Mononuclear cell (primary cell): ENCODE results near the gene EPB41L2. TPM values are rescaled to one million over a fixed set of nuclear protein-coding genes. Genes with fewer than 3 reads are reported as not detected.
"Not testable (repeated sequence)": the region's sequence is repeated elsewhere in the genome, so short reads cannot be mapped to it uniquely, and the experiment has no call there.

ENCODE experiments used
- H3K27me3 ChIP-seq: 2 replicates; pipeline ENCODE4 v1.6.0; 2011; ENCODE audit warnings: low read length, control low read depth; ENCODE audit not compliant: insufficient read depth
- H3K4me1 ChIP-seq: 2 replicates; pipeline ENCODE4 v1.5.1; 2011; ENCODE audit warnings: mild to moderate bottlenecking, low read length, control low read depth; ENCODE audit not compliant: insufficient read depth
- H3K4me3 ChIP-seq: 2 replicates; pipeline ENCODE4 v1.5.1; 2011; ENCODE audit warnings: mild to moderate bottlenecking, low read length, moderate library complexity
- H3K9me3 ChIP-seq: 2 replicates; pipeline ENCODE4 v1.5.1; 2011; ENCODE audit warnings: low read depth, mild to moderate bottlenecking, control low read depth, low read length
- total RNA-seq: library from RNA; depleted of rRNA; stranded (reverse); fragments of >200 nt; gene quantifications from one replicate; pipeline ENCODE4 v1.2.3, GENCODE V29; 2012

EPB41L2 gene
- total RNA-seq, 1 donor = 11.2 TPM

DNA sequence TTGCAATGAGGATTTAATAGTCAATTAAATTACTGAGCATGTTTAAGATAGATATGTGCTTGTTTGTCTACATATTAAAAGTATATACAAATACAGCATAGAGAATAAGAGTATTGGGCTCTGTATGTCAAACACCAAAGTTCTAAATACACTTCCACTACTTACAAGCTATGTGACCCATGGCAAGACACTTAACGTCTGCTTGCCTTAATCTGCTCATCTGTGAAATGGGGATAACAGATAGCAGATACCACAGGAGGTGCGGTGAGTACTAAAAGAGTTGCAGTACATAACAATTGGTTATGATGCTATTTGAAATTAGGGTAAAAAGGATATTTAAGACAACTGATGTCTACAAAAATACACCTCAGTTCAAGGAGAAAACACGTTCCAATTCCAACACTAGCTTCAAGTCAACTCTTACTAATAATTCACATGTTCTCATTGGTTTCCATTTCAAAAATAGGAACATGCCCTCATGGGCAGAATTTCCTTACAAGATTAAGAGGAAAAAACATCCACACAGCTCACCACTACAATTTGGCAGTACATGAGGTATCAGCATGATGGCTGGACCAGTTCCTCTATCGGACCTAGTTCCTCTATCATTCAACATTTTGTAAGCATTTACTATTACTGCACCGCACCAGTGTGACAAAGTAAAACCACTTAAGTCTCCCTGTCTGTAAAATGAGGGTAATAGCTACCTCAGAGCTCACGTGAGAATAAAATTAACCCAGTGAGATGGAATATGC, 134.7 kb downstream of the EPB41L2 start:
- no peaks in the 10 kb centered on the region for H3K9me3 ChIP-seq
- H3K4me1 ChIP-seq = peaks cover 8% of the 10 kb centered on the region
- no peaks in the 10 kb centered on the region for H3K27me3 ChIP-seq
- H3K4me3 ChIP-seq = no peak overlapping the region

DNA sequence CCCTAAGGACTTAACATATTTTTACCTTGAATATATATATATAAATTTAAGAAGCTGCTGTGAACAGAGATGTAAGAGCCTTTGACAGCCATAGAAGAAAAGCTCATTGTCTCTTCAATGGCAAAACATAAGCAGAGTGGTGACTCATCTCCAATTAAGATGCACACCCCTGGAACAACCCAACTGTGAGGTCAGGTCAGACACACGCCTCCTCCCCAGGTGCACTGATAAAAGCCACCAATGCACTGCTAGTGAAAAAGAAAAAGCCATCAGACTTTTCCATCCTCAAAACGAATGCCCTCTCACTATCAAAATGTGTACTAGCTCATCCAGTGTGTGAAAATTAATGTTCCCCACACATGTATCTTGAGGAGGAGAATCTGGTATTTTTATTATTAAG, 135.7 kb downstream of the EPB41L2 start:
- Histone ChIP-seq H3K4me1 (peaks cover 8% of the 10 kb centered on the region), H3K27me3 (no peaks in the 10 kb centered on the region), H3K9me3 (no peaks in the 10 kb centered on the region), H3K4me3 (no peak overlapping the region)

DNA sequence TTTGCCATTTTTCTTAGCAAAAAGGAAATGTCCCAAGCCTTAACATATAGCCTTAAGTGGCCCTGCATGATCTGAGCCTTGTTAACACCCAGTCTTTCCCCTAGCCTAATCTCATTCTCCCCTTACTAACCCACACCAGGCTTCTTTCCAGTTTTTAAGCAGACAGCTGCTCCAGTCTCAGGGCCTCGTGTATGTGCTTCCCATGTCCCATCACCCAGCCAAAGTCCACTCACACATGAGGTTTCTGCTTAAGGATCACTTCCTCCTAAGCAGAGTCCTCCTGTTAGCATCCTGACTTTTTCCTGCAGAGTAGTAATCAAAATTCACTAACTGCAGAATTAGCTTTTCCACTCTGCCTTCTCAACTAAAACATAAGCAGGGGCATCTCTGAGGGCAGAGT, 139.7 kb downstream of the EPB41L2 start:
- no peaks in the 10 kb centered on the region for H3K4me1 ChIP-seq
- H3K9me3 ChIP-seq = no peaks in the 10 kb centered on the region
- H3K4me3 ChIP-seq = no peak overlapping the region
- H3K27me3 ChIP-seq = no peaks in the 10 kb centered on the region

DNA sequence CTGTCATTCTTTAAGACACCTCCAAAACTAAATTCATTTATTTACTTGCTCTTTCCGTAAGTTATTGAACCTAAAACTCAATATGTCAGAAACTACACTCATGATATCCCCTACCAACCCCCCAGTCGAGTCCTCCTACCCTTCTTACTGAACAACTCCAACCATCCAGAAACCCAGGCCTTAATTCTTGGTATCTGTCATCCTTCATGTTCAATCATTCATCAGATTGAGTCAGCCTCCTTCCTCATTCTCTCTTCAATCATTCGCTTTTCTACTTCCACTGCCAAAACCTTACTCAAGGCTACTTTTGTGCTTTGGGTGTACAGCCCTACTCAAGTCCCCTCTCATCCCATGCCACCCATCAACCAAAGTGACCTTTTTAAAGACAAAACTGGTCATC, 140.1 kb downstream of the EPB41L2 start:
- no peaks in the 10 kb centered on the region for H3K9me3 ChIP-seq
- no peak overlapping the region for H3K4me3 ChIP-seq
- H3K4me1 ChIP-seq = no peaks in the 10 kb centered on the region
- no peaks in the 10 kb centered on the region for H3K27me3 ChIP-seq

DNA sequence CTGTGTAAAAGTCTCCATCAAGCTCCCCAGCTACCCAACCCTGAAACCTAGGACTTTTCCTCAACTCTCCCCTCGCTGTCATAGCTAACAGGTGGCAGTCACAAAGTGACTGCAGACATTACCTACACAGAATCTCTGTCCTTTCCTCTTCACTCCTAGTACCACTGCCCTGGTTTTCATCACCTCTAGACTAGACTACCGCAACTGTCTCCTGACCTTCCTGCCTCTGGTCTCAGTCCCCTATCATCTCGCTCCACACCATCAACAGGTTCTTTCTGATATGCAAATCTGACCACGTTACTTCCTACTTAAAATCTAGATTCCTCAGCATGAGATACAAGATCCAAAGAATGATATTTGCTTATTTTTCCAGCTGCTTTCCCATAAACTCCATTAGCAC, 142.1 kb downstream of the EPB41L2 start:
- Histone ChIP-seq H3K27me3 (no peaks in the 10 kb centered on the region), H3K4me3 (no peak overlapping the region), H3K4me1 (no peaks in the 10 kb centered on the region), H3K9me3 (no peaks in the 10 kb centered on the region)

DNA sequence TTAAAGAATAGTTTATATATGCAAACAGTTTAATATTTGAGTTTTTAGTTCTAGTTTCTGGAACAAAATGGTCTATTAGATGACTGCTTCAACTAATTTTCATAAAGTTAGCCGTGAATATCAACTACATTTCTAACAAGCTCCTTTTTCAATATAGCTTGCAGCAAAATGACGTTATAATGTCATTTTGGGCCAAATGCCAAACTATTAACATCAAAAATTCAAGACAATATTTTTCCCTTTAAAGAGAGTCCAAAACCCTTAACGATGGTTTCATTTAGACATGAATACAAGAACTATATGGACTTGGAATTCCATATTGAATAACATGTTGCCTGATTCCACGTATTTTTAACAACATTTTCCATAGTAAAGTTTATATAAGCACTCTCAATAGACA, 144.9 kb downstream of the EPB41L2 start:
- H3K4me1 ChIP-seq = peaks cover 2% of the 10 kb centered on the region
- no peak overlapping the region for H3K4me3 ChIP-seq
- H3K9me3 ChIP-seq = no peaks in the 10 kb centered on the region
- H3K27me3 ChIP-seq = no peaks in the 10 kb centered on the region

DNA sequence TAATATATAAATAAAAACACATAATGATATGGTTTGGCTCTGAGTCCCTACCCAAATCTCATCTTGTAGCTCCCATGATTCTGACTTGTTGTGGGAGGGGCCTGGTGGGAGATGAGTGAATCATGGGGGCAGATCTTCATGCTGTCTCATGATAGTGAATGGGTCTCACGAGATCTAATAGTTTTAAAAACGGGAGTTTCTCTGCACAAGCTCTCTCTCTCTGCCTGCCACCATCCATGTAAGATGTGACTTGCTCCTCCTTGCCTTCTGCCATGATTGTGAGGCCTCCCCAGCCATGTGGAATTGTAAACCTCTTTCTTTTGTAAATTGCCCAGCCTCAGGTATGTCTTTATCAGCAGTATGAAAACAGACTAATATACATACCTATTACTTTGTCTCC, 147.4 kb downstream of the EPB41L2 start:
- not testable (repeated sequence) for H3K4me3 ChIP-seq, H3K27me3 ChIP-seq, H3K4me1 ChIP-seq, H3K9me3 ChIP-seq

DNA sequence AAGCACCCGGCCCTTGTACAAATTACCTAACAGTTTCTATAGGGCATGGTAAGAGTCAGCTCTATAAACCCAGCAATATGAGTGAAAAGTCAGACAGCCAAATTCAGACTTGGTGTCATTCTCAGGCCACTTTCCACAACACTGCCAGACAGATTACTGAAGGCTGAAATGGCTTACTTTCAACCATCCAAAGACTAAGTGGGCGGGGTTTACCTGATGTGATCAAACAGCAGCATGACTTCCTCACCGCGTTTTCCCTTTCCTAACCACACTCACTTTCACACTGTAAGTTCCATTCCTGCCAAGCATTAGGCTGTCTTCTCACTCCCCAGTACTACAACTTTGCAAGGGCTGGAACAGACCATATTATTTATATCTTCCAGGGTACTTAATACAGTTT, 149.9 kb downstream of the EPB41L2 start:
- H3K27me3 ChIP-seq = no peaks in the 10 kb centered on the region
- H3K4me3 ChIP-seq = no peak overlapping the region
- no peaks in the 10 kb centered on the region for H3K9me3 ChIP-seq
- H3K4me1 ChIP-seq = peaks cover 5% of the 10 kb centered on the region

DNA sequence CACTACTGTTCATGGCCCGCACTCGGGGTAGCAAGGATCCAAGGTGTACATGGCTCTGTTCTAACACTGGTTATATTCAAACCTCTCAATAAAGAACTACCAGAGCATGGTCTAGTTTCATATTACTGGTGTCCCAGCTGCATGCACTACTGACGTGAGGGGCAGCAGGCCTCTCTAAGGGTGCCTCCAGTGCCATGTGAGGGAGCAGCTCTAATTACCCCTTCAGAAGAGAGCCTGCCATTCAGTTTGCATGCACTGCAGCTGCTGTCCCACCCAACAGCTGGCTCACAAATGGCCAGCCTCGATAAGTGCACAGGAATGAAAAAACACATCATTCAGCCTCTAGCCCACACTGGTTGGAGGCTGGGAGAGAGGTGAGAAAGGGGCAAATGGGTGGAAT, 150.6 kb downstream of the EPB41L2 start:
- Histone ChIP-seq H3K4me3 (no peak overlapping the region), H3K27me3 (no peaks in the 10 kb centered on the region)

DNA sequence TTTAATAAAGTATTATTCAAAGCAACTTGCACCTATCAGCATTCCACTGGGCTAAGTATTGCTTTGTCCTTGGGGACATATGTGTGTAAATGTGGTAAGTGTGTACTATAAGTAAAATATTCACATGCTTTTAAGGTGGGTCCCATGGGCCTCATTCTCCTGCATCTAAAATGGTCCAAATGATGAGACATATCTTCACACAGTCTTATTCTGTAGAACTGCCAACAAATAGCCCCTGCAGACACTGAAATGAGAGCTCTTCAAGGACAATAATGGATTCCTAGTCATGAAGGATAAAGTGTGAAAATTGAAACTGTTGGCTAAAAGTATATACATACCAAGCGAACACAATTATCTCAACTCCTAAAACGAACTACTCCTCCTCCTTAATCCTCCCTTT, 154.1 kb downstream of the EPB41L2 start:
- Histone ChIP-seq H3K4me3 (no peak overlapping the region), H3K4me1 (peaks cover 5% of the 10 kb centered on the region), H3K27me3 (no peaks in the 10 kb centered on the region), H3K9me3 (no peaks in the 10 kb centered on the region)

More for the DNA sequence above, 150.6 kb downstream of the EPB41L2 start:
- peaks cover 5% of the 10 kb centered on the region for H3K4me1 ChIP-seq
- H3K9me3 ChIP-seq = no peaks in the 10 kb centered on the region

DNA sequence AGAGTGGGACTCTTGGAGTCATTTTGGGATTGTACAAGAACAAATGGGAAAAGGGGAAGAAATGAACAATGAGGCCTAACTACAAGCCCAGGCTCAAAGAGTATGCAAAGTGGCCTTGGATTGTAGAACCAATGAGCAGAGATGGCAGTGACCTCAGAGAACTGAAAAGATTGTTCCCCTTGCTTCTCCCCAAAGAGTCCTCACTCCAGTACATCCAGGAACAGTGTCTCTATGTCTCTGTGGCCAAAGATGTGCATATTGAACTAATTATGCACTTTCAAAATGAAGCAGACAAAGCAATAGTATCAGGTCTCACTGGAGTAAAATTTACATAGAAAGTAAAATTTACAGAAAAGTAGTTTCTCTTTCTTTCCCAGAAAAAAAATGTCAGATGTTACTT, 154.9 kb downstream of the EPB41L2 start:
- no peaks in the 10 kb centered on the region for H3K9me3 ChIP-seq
- no peaks in the 10 kb centered on the region for H3K27me3 ChIP-seq
- H3K4me1 ChIP-seq = peaks cover 4% of the 10 kb centered on the region
- H3K4me3 ChIP-seq = no peak overlapping the region

DNA sequence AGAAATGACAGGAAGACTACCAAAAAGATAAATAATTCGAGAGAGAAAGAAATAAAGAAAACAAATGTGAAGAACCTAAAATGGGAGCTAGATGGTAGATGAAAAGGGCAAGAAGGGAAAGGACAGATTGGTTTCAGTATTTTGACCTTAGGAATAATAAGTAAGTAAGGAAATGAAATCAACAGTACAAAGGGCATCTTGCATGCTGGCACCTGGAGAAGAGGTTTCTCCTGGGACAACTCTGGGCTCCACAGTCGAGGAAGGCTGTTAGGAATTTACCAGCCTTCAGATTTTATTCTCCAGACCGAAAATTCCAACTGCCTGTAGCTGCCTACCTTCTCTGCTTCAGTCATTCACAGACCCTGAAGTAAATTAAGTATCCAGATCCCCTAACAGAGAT, 155.4 kb downstream of the EPB41L2 start:
- Histone ChIP-seq H3K27me3 (no peaks in the 10 kb centered on the region), H3K4me1 (no peaks in the 10 kb centered on the region), H3K9me3 (no peaks in the 10 kb centered on the region), H3K4me3 (no peak overlapping the region)

DNA sequence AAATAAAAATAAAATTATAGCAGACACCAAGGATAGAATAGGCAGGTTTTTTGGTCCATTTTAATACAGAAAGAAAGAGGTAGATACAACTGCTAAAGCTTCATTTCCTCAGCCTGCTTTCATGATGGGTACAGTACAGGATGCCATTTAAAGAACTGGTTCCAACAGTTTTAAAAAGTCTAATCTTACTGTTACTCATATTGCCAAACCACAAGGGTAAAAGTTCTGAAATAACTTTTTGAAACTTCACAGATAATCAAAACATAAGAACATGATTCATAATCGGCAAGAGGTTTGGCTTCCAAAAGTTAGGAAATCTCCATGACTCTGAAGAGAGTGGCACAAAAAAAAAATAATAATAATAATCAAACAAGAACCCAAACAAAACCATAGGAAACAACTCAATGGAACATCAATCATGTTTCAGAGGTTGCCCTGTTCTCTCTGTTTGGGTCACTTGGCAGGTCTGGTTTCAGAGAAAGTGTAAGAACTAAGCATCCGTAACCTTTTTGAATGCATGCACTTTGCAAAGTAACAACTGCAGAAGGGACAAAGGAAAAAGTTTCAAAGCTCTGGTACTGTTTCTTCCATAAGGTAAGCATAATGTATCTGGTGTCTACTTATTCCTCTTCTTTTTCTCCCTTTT, 156.2 kb downstream of the EPB41L2 start:
- no peak overlapping the region for H3K4me3 ChIP-seq
- no peaks in the 10 kb centered on the region for H3K9me3 ChIP-seq
- H3K27me3 ChIP-seq = no peaks in the 10 kb centered on the region
- H3K4me1 ChIP-seq = no peaks in the 10 kb centered on the region

DNA sequence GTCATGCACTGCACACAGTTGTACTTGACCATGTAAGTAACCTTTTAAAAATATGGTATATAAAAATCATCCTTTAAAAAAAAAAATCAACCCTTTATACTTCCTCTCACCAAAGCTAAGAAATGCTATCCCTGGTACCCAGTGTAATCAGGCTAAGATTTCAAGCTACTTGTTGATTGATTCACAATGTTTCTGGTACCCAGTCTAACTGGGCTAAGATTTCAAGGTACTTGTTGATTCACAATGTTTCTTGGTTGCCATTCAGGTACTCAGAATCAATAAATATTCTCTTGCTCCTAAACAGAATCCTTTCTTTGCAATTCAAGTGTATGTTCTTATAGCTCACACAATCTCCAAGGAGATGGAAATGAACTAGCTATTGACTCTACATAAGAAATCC, 159.4 kb downstream of the EPB41L2 start:
- H3K27me3 ChIP-seq = no peaks in the 10 kb centered on the region
- H3K4me3 ChIP-seq = no peak overlapping the region
- H3K4me1 ChIP-seq = no peaks in the 10 kb centered on the region
- no peaks in the 10 kb centered on the region for H3K9me3 ChIP-seq

DNA sequence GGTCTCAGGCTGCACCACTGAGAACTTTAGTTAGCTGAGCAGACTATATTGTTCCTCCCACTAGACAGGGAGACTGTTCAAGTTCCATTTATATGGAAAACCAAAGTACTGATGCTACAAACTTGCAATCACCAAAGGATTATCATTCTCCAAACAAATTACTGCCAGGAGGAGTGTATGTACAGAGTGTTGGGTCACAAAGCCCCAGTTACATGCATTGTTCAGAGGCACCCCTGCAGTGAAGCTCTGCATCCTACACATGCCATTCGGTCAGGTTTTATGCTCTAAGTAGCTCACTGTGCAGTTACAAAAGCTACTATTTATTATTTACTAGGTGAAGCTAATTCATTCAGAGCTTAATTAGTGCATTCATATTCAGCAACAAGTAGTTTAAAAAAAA, 160.0 kb downstream of the EPB41L2 start:
- no peaks in the 10 kb centered on the region for H3K4me1 ChIP-seq
- H3K4me3 ChIP-seq = no peak overlapping the region
- H3K9me3 ChIP-seq = no peaks in the 10 kb centered on the region
- no peaks in the 10 kb centered on the region for H3K27me3 ChIP-seq

DNA sequence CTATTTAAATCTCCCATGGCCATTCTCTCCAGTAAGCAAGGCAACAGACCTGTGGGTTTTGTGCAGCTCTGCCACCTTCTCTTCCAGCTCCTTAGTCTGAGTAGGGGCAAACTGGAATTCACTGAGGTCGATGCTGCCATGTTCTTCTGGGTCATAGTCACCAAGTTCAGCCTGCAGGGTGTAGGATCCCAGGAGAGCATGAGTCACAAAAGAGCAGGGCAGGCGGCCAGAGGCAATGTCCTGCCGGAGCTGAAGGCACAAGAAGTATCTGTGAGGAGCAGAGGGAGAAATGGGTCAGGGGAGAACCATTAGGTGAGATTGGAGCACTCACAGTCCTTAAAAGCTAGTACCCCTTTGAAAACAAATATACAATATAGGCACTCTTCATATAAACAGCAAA, 162.1 kb downstream of the EPB41L2 start:
- Histone ChIP-seq H3K4me3 (no peak overlapping the region), H3K4me1 (no peaks in the 10 kb centered on the region), H3K27me3 (no peaks in the 10 kb centered on the region), H3K9me3 (no peaks in the 10 kb centered on the region)
